Middle frontal gyrus (tissue), 1 donor: ENCODE data around the gene WDR11.
A peak's percentile ranks its signal among the peaks of the same experiment; 100 is the strongest.
"Not testable (repeated sequence)": the region's sequence is repeated elsewhere in the genome, so short reads cannot be mapped to it uniquely, and the experiment has no call there.

Source experiments
- DNase-seq: peaks from one replicate; pipeline ENCODE4 v3.0.0-alpha.2; 2015; ENCODE audit warnings: low spot score; ENCODE audit errors: extremely low spot score

Gene WDR11

GRCh38 chr10:120854388-120854787 is 3.2 kb downstream of the WDR11 start:
- DNase-seq: no peak

- DNase-seq: no peak
Measured at GRCh38 chr10:120861178-120861855, 10.2 kb downstream of the WDR11 start.

DNA sequence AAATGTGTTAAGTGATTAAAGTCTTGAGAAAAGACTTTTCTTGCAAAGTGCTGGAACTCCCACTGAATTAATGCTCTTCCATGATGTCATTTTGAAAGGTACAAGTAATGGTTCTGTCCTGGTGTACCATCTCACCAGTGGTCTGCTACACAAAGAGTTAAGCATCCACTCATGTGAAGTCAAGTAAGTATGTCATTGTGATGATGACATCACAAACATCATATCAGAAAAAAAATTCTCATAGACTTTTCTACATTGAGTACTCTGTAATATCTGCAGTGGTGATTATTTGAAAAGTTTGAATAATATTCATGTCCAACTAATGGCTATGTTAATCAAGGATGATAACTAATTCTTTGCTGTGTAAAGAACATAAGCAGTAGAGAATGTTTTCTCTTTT is 22.6 kb downstream of the WDR11 start:
- DNase-seq: no peak

DNA sequence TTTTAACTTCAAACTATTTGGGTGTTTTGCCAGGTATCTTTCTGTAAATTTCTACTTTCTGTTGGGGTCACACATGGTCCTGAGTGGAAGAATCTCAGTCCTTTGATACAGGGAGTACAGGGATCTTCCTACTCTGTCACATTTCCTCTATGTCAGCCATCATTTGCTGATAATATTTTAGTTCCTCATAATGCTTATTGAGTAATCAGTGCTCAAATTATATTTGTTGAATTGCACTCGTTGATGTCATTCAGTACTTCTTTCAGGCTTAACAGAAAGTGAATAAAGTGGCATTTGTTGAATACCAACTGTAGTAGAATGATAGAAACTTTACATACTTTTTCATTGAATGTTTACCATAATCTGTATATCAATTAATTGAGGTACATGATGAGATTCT is 31.9 kb downstream of the WDR11 start:
- no peak for DNase-seq

GRCh38 chr10:120887482-120887881 is 36.3 kb downstream of the WDR11 start:
- no peak for DNase-seq

GRCh38 chr10:120891365-120891764 is 40.2 kb downstream of the WDR11 start:
- DNase-seq: no peak

GRCh38 chr10:120894556-120894955 is 43.4 kb downstream of the WDR11 start:
- DNase-seq: no peak

- DNase-seq: no peak
Measured at GRCh38 chr10:120897343-120897742, 46.2 kb downstream of the WDR11 start.

GRCh38 chr10:120905268-120905667 is 54.1 kb downstream of the WDR11 start:
- no peak for DNase-seq

GRCh38 chr10:120917521-120918250 is 66.5 kb downstream of the WDR11 start:
- DNase-seq: no peak

DNA sequence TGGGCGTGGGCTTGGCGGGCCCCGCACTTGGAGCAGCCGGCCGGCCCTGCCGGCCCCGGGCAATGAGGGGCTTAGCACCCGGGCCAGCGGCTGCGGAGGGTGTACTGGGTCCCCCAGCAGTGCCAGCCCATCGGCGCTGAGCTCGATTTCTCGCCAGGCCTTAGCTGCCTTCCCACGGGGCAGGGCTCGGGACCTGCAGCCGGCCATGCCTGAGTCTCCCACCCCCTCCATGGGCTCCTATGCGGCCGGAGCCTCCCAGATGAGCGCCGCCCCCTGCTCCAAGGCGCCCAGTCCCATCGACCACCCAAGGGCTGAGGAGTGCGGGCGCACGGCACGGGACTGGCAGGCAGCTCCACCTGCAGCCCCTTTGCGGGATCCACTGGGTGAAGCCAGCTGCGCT is 72.7 kb downstream of the WDR11 start:
- not testable (repeated sequence) for DNase-seq

GRCh38 chr10:120926611-120927010 is 75.4 kb downstream of the WDR11 start:
- DNase-seq: no peak

- DNase-seq: no peak
Measured at GRCh38 chr10:120927352-120927751, 76.2 kb downstream of the WDR11 start.

- DNase-seq: no peak
Measured at GRCh38 chr10:120929166-120929565, 78.0 kb downstream of the WDR11 start.

- no peak for DNase-seq
Measured at GRCh38 chr10:120931423-120931822, 80.3 kb downstream of the WDR11 start.

GRCh38 chr10:120931999-120932398 is 80.8 kb downstream of the WDR11 start:
- DNase-seq: no peak

DNA sequence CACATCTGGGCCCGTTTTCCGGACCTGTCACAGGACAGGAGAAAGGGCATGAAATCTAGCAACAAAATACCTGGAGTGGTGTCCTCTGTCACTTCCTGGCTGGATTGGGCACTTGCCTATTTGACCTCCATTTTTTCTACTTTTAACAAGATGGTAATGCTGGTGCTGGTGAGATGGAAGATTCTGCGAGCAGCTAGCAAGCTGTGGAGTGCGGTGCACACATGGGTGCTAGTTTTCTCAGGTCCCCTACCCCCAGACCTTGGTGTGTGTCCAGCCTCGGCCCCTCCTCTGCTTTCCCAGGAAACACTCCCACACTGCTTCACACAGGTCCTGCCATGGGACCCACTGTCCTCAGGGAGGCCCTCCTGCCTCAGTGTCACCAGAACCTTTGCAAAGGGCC is 87.7 kb downstream of the WDR11 start:
- no peak for DNase-seq

DNA sequence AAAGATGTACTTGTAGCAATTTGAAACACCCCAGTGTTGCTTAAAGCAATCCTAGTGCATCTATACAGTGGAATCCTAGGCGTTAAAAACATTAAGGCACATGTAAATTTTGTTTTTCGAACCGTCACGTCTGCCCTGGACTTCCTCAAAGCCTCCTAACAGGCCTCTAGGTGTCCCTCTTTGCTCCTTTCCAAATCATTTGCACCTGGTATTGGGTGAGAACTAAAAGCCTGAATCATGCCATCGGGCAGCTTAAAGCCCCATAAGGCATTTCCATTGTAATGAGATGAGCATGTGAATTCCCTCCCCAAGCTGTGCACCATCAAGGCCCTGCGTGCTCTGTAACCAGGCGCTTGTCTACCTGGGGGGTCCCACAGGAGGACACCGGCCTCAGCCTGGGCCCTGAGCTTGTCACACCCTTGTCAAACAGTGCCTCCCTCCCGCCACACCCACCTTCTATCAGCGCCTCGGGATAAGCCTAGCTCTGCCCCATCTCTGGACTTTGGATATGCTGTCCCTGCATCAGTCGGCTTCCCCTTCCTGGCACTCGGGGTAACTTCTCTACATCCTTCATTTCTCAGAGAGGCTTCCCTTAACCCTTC is 89.2 kb downstream of the WDR11 start:
- DNase-seq: no peak

DNA sequence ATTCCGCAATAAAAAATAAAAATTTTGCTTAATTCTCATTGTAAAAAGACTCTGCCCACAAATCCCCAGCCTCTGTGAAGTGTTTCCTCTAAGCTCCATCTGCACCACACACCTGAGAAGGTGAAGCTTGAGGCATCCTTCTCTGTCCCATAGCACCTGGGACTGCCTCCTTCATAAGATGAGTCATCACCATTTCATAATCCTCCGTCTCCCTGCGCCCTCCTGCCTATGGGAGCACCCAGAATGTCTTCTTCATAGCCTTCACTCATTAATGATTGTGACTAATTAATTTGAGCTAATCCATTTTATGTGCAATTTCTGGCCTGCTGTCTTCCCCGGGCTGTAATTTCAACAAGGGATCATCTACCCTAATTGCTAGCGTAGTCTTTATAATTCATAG is 90.3 kb downstream of the WDR11 start:
- DNase-seq: no peak

- DNase-seq: peak; percentile 82
Measured at GRCh38 chr10:120942806-120943413, 91.7 kb downstream of the WDR11 start.

DNA sequence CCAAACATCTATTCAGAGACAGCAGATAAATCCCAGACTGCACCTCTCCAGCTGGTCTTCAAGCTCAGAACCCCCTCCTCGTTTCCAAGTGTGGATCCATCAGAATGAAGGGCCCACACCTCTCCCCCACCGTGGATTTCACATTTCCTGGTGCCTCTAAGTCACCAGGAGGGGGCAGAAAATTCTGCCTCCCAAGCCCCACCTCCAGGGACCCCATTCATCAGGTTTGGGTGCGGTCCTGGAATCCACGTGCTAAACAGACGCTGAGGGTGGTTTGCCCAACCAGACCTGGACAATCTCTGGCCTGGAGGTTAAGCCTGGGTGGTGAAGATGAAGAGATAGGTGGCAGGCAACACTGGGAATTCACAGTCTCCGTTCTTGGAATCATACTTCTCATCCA is 92.4 kb downstream of the WDR11 start:
- no peak for DNase-seq

GRCh38 chr10:120944586-120945125 is 93.5 kb downstream of the WDR11 start:
- no peak for DNase-seq
